Dermis microvascular lymphatic vessel endothelial cell (primary cell): ENCODE data around the gene FLOT1. TPM values are rescaled to one million over a fixed set of nuclear protein-coding genes. Genes with fewer than 3 reads are reported as not detected.

Experiments used
- DNase-seq, 2 donors: peaks; one replicate each; pipeline versions ENCODE4 v3.0.0 to v3.0.0-alpha.2; 2010; ENCODE audit warnings: low read depth in 2 of 2
- total RNA-seq: library from RNA; depleted of rRNA; stranded (reverse); fragments of >200 nt; gene quantifications from 2 replicates; pipeline ENCODE4 v1.2.1, GENCODE V29; 2014

Gene FLOT1
- total RNA-seq, 1 donor from 2014 or later: 55.2 TPM

DNA sequence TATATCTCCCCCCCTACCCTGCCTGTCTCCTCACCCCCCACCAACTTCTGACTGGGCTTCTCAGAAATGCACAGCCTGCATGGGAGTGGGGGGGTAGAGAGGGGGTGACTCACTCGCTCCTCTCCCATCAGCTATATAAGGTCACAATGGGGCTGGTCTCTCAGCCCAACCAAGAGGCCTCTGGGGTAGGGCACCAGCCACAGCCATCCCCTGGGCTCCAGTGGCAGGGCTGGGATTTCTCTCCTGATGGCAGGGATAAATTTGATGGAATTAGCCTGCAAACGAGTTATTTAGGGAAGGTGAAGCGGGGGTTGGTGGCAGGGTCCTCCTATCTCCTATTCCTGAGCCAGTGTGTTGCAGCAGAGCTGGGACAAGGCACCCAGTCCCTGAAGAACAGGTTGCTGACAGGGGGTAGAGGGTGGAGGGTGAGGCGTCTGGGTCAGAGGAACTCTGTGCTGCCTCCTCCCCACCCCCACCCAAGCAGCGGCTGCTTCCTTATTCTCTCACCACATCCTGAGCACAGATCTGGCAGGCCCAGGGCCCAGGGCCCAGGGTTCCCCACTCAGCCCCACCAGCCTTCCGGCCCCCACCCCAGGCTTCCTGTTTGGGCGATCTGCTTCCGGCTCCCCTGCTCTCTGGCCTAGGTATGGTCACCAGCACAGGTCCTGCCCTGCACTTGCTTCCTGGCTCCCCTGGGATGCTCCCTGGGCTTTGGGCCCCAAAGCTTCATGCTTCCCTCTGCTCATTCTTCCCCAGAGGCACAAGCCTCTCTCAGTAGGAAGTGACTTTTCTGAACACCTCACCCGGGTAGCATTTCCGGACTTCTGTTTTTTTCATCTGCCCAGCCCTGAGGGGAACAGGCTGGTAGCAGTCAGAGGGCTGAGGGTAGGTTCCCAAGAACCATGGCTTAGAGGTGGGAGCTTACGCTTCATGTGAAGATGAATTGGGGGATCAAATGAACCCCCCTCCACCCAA lies 60.1 kb downstream of the FLOT1 start:
- peak; percentile 79 to 92 for DNase-seq

DNA sequence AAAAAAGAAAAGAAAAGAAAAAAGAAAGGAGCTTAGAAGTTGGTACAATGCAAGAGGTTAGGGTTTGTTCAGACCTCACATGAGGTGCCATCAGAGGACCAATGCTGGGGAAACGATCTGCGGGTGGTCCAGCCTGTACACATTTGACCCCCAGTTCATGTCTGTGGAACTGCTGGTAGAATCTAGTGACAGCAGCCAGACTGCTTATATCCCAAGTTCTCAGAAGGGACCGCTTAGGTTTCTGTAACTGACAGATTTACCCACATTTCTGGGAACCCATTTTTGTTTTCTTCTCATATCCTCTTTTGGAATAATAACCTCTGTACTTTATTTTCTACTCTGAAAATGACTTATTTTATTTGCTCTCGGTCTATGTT lies 60.7 kb downstream of the FLOT1 start:
- DNase-seq: no peak

DNA sequence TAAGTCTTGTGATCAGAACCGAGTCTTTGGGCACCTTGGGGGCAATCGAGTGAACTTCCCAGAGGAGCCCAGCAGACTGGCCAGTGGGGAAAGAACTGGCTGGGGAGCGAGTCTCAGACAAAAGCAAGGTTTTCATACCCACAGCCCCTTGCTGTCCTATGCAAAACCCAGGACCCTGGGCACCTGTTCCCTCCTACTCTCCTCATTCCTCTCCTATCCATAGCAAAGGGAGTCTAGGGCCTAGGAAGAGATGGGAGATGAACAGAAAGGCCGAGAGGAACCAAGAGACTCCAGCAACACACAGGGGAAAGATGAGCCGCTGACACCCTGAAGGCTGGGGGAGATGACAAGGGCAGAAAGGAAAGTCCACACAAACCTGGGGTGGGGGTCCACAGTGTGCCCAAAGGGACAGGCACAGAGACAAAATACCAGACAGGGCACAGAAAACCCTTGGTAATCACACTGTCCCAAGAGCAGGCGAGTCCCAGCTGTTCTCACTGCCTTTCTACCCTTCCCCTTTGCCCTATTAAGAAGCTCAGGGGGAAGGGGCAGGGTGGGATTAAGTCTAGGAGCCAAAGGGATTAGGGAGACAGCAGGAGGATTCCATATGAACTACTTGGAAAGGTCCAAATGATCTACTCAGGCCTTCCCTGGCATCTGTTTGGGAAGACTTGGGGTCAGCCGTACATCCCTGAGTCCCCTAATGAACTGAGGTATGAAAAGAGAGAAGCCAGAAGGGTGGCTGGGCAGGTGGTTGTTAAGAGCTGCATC lies 62.5 kb downstream of the FLOT1 start:
- DNase-seq: no peak

DNA sequence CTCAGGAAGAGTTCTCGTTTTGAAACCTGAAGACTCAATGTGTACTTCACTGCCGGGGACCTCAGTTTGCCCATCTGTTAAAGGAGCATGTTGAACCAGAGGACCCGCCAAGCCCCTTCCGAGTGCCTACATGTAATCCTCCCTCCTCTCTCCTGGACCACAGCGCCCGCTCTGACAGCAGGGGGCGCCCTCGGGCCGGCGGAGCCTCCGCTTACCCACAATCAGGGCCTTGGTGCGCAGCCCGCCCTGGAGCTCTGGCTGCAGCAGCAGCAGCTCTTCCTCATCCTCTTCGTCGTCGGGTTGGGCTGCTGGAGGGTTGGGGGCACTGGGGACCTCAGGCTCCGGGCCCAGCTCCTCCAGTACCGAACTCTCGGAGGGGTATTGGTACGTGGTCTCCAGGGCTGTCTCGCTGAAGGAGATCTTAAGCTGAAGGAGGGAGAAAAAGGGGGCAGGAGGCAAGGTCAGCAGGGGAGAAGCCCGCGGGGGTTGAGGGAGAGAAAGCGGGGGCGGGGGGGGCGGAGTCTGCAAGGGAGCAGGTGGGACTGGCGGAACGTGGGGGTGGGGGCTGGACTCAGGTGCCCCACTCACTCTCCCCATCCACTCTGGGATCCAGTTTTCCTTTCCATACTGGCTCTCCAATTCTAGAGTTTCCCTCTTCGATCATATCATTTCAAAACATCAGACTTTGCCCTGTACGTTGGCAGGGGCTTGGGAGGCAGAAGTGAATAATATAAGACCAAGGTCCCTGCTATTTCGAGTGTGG lies 63.3 kb downstream of the FLOT1 start:
- DNase-seq: peak; percentile 63 to 86

Other genes starting within 250 kb of the FLOT1 start
- gene GNL1, start 186.2 kb downstream of the FLOT1 start, total RNA-seq: 43.1 and 53.1 TPM in 2 replicates
- gene PRR3, start 185.4 kb downstream of the FLOT1 start, total RNA-seq: 2.2 and 2.5 TPM in 2 replicates
- gene ABCF1, start 171.2 kb downstream of the FLOT1 start, total RNA-seq: 29.3 and 43.2 TPM in 2 replicates
- 9.1 and 10.1 TPM in 2 replicates for gene PPP1R10, start 125.4 kb downstream of the FLOT1 start, total RNA-seq
- 35.9 and 60.9 TPM in 2 replicates for gene MRPS18B, start 124.8 kb downstream of the FLOT1 start, total RNA-seq
- 2.7 and 3.4 TPM in 2 replicates for gene ATAT1, start 115.8 kb downstream of the FLOT1 start, total RNA-seq
- 1.7 and 3.2 TPM in 2 replicates for gene C6orf136, start 95.6 kb downstream of the FLOT1 start, total RNA-seq
- gene DHX16, start 69.7 kb downstream of the FLOT1 start, total RNA-seq: 30.3 and 36.9 TPM in 2 replicates
- 25.2 and 37.4 TPM in 2 replicates for gene PPP1R18, start 56.0 kb downstream of the FLOT1 start, total RNA-seq
- 1.8 and 2.1 TPM in 2 replicates for gene NRM, start 51.7 kb downstream of the FLOT1 start, total RNA-seq
- 4.9 and 5.7 TPM in 2 replicates for gene MDC1, start 25.4 kb downstream of the FLOT1 start, total RNA-seq
- 397 and 399 TPM in 2 replicates for gene TUBB, start 22.3 kb downstream of the FLOT1 start, total RNA-seq
- 46.3 and 86.1 TPM in 2 replicates for gene IER3, start 1.9 kb upstream of the FLOT1 start, total RNA-seq
- gene DDR1, start 141.8 kb upstream of the FLOT1 start, total RNA-seq: 4.0 and 10.1 TPM in 2 replicates
- 10.4 and 13.7 TPM in 2 replicates for gene GTF2H4, start 165.5 kb upstream of the FLOT1 start, total RNA-seq
- 11.1 and 16.6 TPM in 2 replicates for gene VARS2, start 171.6 kb upstream of the FLOT1 start, total RNA-seq
- not detected in 2 replicates for gene SFTA2, start 189.5 kb upstream of the FLOT1 start, total RNA-seq
- not detected in 2 replicates for gene MUCL3, start 198.3 kb upstream of the FLOT1 start, total RNA-seq
- gene MUC21, start 241.0 kb upstream of the FLOT1 start, total RNA-seq: not detected in 2 replicates